CD4-positive, alpha-beta memory T cell (primary cell): ENCODE data around the gene S100A5. TPM values are rescaled to one million over a fixed set of nuclear protein-coding genes. Genes with fewer than 3 reads are reported as not detected.

ENCODE experiments used
- CTCF ChIA-PET: fragments of 350-600 bp; sonication (Branson Sonifier 250); formaldehyde crosslinking; loops from one replicate; lab custom pipeline; 2021; ENCODE audit warnings: inconsistent platforms; ENCODE audit not compliant: partially characterized antibody; lab: Charles Lee
- POLR2A ChIA-PET: fragments of 350-600 bp; sonication (Branson Sonifier 250); formaldehyde crosslinking; loops from one replicate; lab custom pipeline; 2021; ENCODE audit not compliant: partially characterized antibody; lab: Charles Lee
- DNase-seq, 5 donors: peaks; one replicate each; pipeline versions ENCODE4 v3.0.0 to v3.0.0-alpha.2; 2020 to 2022; ENCODE audit warnings: mixed read lengths in 1 of 5
- H3K27ac ChIP-seq: one replicate; pipeline ENCODE4 v1.7.0; 2013; ENCODE audit warnings: low read depth, low read length
- H3K27me3 ChIP-seq: 2 replicates; pipeline ENCODE4 v1.7.0; 2013; ENCODE audit warnings: mild to moderate bottlenecking, low read length, moderate library complexity; ENCODE audit not compliant: insufficient read depth
- H3K36me3 ChIP-seq: 2 replicates; pipeline ENCODE4 v1.7.0; 2013; ENCODE audit warnings: mild to moderate bottlenecking, low read length, moderate library complexity; ENCODE audit not compliant: insufficient read depth
- H3K4me1 ChIP-seq: 2 replicates; pipeline ENCODE4 v1.7.0; 2013; ENCODE audit warnings: mild to moderate bottlenecking, low read length, moderate library complexity; ENCODE audit not compliant: insufficient read depth
- H3K4me3 ChIP-seq, 2 donors: one replicate each; pipeline ENCODE4 v1.7.0; 2013; ENCODE audit warnings: low read length in 2 of 2, mild to moderate bottlenecking in 1 of 2
- H3K9me3 ChIP-seq, 2 donors: one replicate each; pipeline ENCODE4 v1.7.0; 2013; ENCODE audit warnings: low read length in 2 of 2, control low read depth in 1 of 2; ENCODE audit not compliant: control insufficient read depth in 1 of 2
- H3K27ac Mint-ChIP-seq, 7 donors: one replicate each; pipeline ENCODE4 v1.8.0; 2020 to 2021; ENCODE audit warnings: mixed read lengths in 7 of 7, mild to moderate bottlenecking in 6 of 7, inconsistent platforms in 3 of 7, moderate library complexity in 3 of 7
- H3K27me3 Mint-ChIP-seq, 2 donors: one replicate each; pipeline ENCODE4 v1.8.0; 2020 to 2021; ENCODE audit warnings: mixed read lengths in 2 of 2
- H3K36me3 Mint-ChIP-seq, 2 donors: one replicate each; pipeline ENCODE4 v1.8.0; 2020 to 2021; ENCODE audit warnings: mixed read lengths in 2 of 2, inconsistent platforms in 1 of 2, mild to moderate bottlenecking in 1 of 2
- H3K4me1 Mint-ChIP-seq, 4 donors: one replicate each; pipeline ENCODE4 v1.8.0; 2020 to 2021; ENCODE audit warnings: mixed read lengths in 4 of 4, mild to moderate bottlenecking in 1 of 4
- H3K4me3 Mint-ChIP-seq, 8 donors: one replicate each; pipeline ENCODE4 v1.8.0; 2020 to 2021; ENCODE audit warnings: mixed read lengths in 8 of 8, mild to moderate bottlenecking in 7 of 8, moderate library complexity in 6 of 8, inconsistent platforms in 3 of 8
- H3K9me3 Mint-ChIP-seq, 8 donors: one replicate each; pipeline ENCODE4 v1.8.0; 2020 to 2021; ENCODE audit warnings: mixed read lengths in 8 of 8, mild to moderate bottlenecking in 5 of 8, inconsistent platforms in 3 of 8, moderate library complexity in 1 of 8
- intact Hi-C: fragments of 100-400 bp; cut with micrococcal nuclease; formaldehyde crosslinking; loops from one replicate; pipeline ENCODE4 v1.15.1; 2023
- polyA plus RNA-seq, 2 donors: library from polyadenylated mRNA; unstranded; fragments of 300-500 nt; fragmentation: Illumina TruSeq; gene quantifications; one replicate each; pipeline ENCODE4 v1.2.3, GENCODE V29; 2021
- total RNA-seq, 2 experiments: library from RNA; stranded (reverse); gene quantifications; one replicate each; pipeline ENCODE4 v1.2.3, GENCODE V29; 2021

Gene S100A5
- total and polyA plus RNA-seq, 4 experiments from 2014 or later = 0.93 to 1.8 (median 1.5) TPM; not detected in 1

GRCh38 chr1:153493343-153493960 lies 47.3 kb downstream of the S100A5 start:
- Mint-ChIP-seq H3K27me3 (peaks cover 7 to 16% of the 10 kb centered on the region in 2 donors), H3K27ac (peak overlapping the region in 2 of 7 donors; percentile 59 to 70), H3K36me3 (no peaks in the 10 kb centered on the region), H3K4me1 (peaks cover 0 to 19% (median 0%) of the 10 kb centered on the region in 4 donors), H3K9me3 (peaks cover 0 to 2% (median 0%) of the 10 kb centered on the region in 8 donors), H3K4me3 (no peak overlapping the region)
- H3K4me3 ChIP-seq = no peak overlapping the region
- CTCF ChIA-PET = interaction anchor here (0.8 to 5.3 kb wide), 11 partner anchors 9 to 142 kb away, joined by 3 to 64 read pairs (median 4); partner anchors contain the start of gene S100A2
- H3K36me3 ChIP-seq = no peaks in the 10 kb centered on the region
- peak in 2 of 5 donors; percentile 9 to 16 for DNase-seq
- intact Hi-C loops = no loop called here
- POLR2A ChIA-PET = no interaction called here
- H3K4me1 ChIP-seq = no peaks in the 10 kb centered on the region
- H3K9me3 ChIP-seq = no peaks in the 10 kb centered on the region
- H3K27ac ChIP-seq = no peak overlapping the region
- no peaks in the 10 kb centered on the region for H3K27me3 ChIP-seq

- ChIA-PET CTCF (interaction anchor here (1.2 kb wide), 1 partner anchor 138 kb away, joined by 5 read pairs; no protein-coding TSS in a partner anchor), POLR2A (no interaction called here)
- H3K9me3 Mint-ChIP-seq = no peaks in the 10 kb centered on the region
- H3K4me1 ChIP-seq = no peaks in the 10 kb centered on the region
- H3K36me3 ChIP-seq = no peaks in the 10 kb centered on the region
- no peak overlapping the region for H3K4me3 ChIP-seq
- no peaks in the 10 kb centered on the region for H3K9me3 ChIP-seq
- peaks cover 0 to 19% (median 0%) of the 10 kb centered on the region in 4 donors for H3K4me1 Mint-ChIP-seq
- H3K27ac ChIP-seq = no peak overlapping the region
- peak in 1 of 5 donors; percentile 41 for DNase-seq
- H3K27me3 ChIP-seq = no peaks in the 10 kb centered on the region
- peaks cover 7 to 14% of the 10 kb centered on the region in 2 donors for H3K27me3 Mint-ChIP-seq
- peak overlapping the region in 1 of 8 donors; percentile 6 for H3K4me3 Mint-ChIP-seq
- H3K36me3 Mint-ChIP-seq = no peaks in the 10 kb centered on the region
- H3K27ac Mint-ChIP-seq = peak overlapping the region in 2 of 7 donors; percentile 11 to 82
- intact Hi-C loops = no loop called here
Measured at GRCh38 chr1:153490272-153491051, 50.3 kb downstream of the S100A5 start.

GRCh38 chr1:153488731-153489130 lies 52.0 kb downstream of the S100A5 start:
- Mint-ChIP-seq H3K27ac (no peak overlapping the region), H3K9me3 (no peaks in the 10 kb centered on the region), H3K4me3 (no peak overlapping the region), H3K27me3 (peaks cover 16 to 25% of the 10 kb centered on the region in 2 donors), H3K4me1 (peaks cover 0 to 12% (median under 1%) of the 10 kb centered on the region in 4 donors), H3K36me3 (no peaks in the 10 kb centered on the region)
- H3K27me3 ChIP-seq = no peaks in the 10 kb centered on the region
- H3K9me3 ChIP-seq = no peaks in the 10 kb centered on the region
- H3K27ac ChIP-seq = no peak overlapping the region
- POLR2A ChIA-PET = no interaction called here
- H3K4me3 ChIP-seq = no peak overlapping the region
- H3K4me1 ChIP-seq = no peaks in the 10 kb centered on the region
- intact Hi-C loops = no loop called here
- no peaks in the 10 kb centered on the region for H3K36me3 ChIP-seq
- no peak for DNase-seq
- CTCF ChIA-PET = interaction anchor here (0.6 to 1.5 kb wide), 2 partner anchors 78 to 136 kb away, joined by 3 to 8 read pairs; no protein-coding TSS in a partner anchor

- no peaks in the 10 kb centered on the region for H3K27me3 ChIP-seq
- no peak overlapping the region for H3K27ac ChIP-seq
- no peak overlapping the region for H3K4me3 ChIP-seq
- H3K4me1 ChIP-seq = no peaks in the 10 kb centered on the region
- H3K9me3 ChIP-seq = no peaks in the 10 kb centered on the region
- H3K36me3 ChIP-seq = no peaks in the 10 kb centered on the region
- Mint-ChIP-seq H3K36me3 (no peaks in the 10 kb centered on the region), H3K4me1 (peaks cover 0 to 8% (median under 1%) of the 10 kb centered on the region in 4 donors), H3K4me3 (no peak overlapping the region), H3K27ac (no peak overlapping the region), H3K9me3 (no peaks in the 10 kb centered on the region), H3K27me3 (peaks cover 19 to 29% of the 10 kb centered on the region in 2 donors)
- intact Hi-C loops = no loop called here
- ChIA-PET CTCF (interaction anchor here (1.5 kb wide), 1 partner anchor 135 kb away, joined by 8 read pairs; no protein-coding TSS in a partner anchor), POLR2A (no interaction called here)
- no peak for DNase-seq
Measured at GRCh38 chr1:153487707-153488106, 53.0 kb downstream of the S100A5 start.

Other genes starting within 250 kb of the S100A5 start
- not detected for gene PGLYRP3, start 228.0 kb downstream of the S100A5 start, total RNA-seq
- gene PGLYRP3, start 228.0 kb downstream of the S100A5 start, polyA plus RNA-seq = not detected
- gene PGLYRP4, start 192.1 kb downstream of the S100A5 start, total RNA-seq = not detected
- not detected for gene PGLYRP4, start 192.1 kb downstream of the S100A5 start, polyA plus RNA-seq
- 1 to 10 TPM; 7.4 to 7.7 TPM for gene S100A9, start 183.1 kb downstream of the S100A5 start, total RNA-seq
- 10 to 100 TPM in 1 of 2 donors, 1 to 10 TPM in 1; 8.0 to 11.6 TPM for gene S100A9, start 183.1 kb downstream of the S100A5 start, polyA plus RNA-seq
- not detected for gene S100A12, start 165.3 kb downstream of the S100A5 start, total RNA-seq
- under 1 TPM in 1 of 2 donors, not detected in 1; 0.95 TPM for gene S100A12, start 165.3 kb downstream of the S100A5 start, polyA plus RNA-seq
- under 1 TPM in 1 of 2 experiments, not detected in 1; 0.73 TPM for gene S100A8, start 149.9 kb downstream of the S100A5 start, total RNA-seq
- 1 to 10 TPM; 1.6 to 4.0 TPM for gene S100A8, start 149.9 kb downstream of the S100A5 start, polyA plus RNA-seq
- not detected for gene S100A7A, start 124.4 kb downstream of the S100A5 start, total RNA-seq
- not detected for gene S100A7A, start 124.4 kb downstream of the S100A5 start, polyA plus RNA-seq
- gene S100A7, start 80.3 kb downstream of the S100A5 start, total RNA-seq = not detected
- gene S100A7, start 80.3 kb downstream of the S100A5 start, polyA plus RNA-seq = not detected
- 100 to 1,000 TPM; 342 to 356 TPM for gene S100A6, start 4.9 kb downstream of the S100A5 start, total RNA-seq
- 100 to 1,000 TPM; 848 to 918 TPM for gene S100A6, start 4.9 kb downstream of the S100A5 start, polyA plus RNA-seq
- gene S100A4, start 4.9 kb upstream of the S100A5 start, total RNA-seq = 100 to 1,000 TPM; 329 to 346 TPM
- gene S100A4, start 4.9 kb upstream of the S100A5 start, polyA plus RNA-seq = 1,000 to 10,000 TPM; 2,886 to 3,815 TPM
- gene S100A3, start 8.3 kb upstream of the S100A5 start, total RNA-seq = not detected
- gene S100A3, start 8.3 kb upstream of the S100A5 start, polyA plus RNA-seq = not detected
- gene S100A2, start 24.9 kb upstream of the S100A5 start, total RNA-seq = under 1 TPM in 1 of 2 experiments, not detected in 1; 0.87 TPM
- gene S100A2, start 24.9 kb upstream of the S100A5 start, polyA plus RNA-seq = 1 to 10 TPM; 1.0 to 1.7 TPM
- gene S100A16, start 72.2 kb upstream of the S100A5 start, total RNA-seq = not detected
- not detected for gene S100A16, start 72.2 kb upstream of the S100A5 start, polyA plus RNA-seq
- gene S100A14, start 75.4 kb upstream of the S100A5 start, total RNA-seq = not detected
- gene S100A14, start 75.4 kb upstream of the S100A5 start, polyA plus RNA-seq = not detected
- gene S100A13, start 86.6 kb upstream of the S100A5 start, total RNA-seq = 1 to 10 TPM; 4.3 to 5.2 TPM
- gene S100A13, start 86.6 kb upstream of the S100A5 start, polyA plus RNA-seq = under 1 TPM in 1 of 2 donors, not detected in 1; 0.56 TPM
- not detected for gene S100A1, start 87.5 kb upstream of the S100A5 start, total RNA-seq
- gene S100A1, start 87.5 kb upstream of the S100A5 start, polyA plus RNA-seq = not detected
- 100 to 1,000 TPM; 144 to 149 TPM for gene CHTOP, start 93.1 kb upstream of the S100A5 start, total RNA-seq
- gene CHTOP, start 93.1 kb upstream of the S100A5 start, polyA plus RNA-seq = 10 to 100 TPM; 42.2 to 75.5 TPM
- 10 to 100 TPM; 26.4 to 28.2 TPM for gene SNAPIN, start 117.8 kb upstream of the S100A5 start, total RNA-seq
- gene SNAPIN, start 117.8 kb upstream of the S100A5 start, polyA plus RNA-seq = 10 to 100 TPM; 74.4 to 85.6 TPM
- gene ILF2, start 130.1 kb upstream of the S100A5 start, total RNA-seq = 10 to 100 TPM; 82.3 to 87.8 TPM
- gene ILF2, start 130.1 kb upstream of the S100A5 start, polyA plus RNA-seq = 100 to 1,000 TPM; 136 to 200 TPM
- not detected for gene NPR1, start 137.8 kb upstream of the S100A5 start, total RNA-seq
- gene NPR1, start 137.8 kb upstream of the S100A5 start, polyA plus RNA-seq = not detected
- gene INTS3, start 187.1 kb upstream of the S100A5 start, total RNA-seq = 10 to 100 TPM; 49.1 to 53.0 TPM
- gene INTS3, start 187.1 kb upstream of the S100A5 start, polyA plus RNA-seq = 10 to 100 TPM in 1 of 2 donors, 1 to 10 TPM in 1; 8.1 to 12.5 TPM
- gene SLC27A3, start 234.5 kb upstream of the S100A5 start, total RNA-seq = 10 to 100 TPM; 18.2 to 20.5 TPM
- gene SLC27A3, start 234.5 kb upstream of the S100A5 start, polyA plus RNA-seq = 1 to 10 TPM; 7.9 to 9.2 TPM